Measurements from ENCODE around the gene TIE1. TPM values are rescaled to one million over a fixed set of nuclear protein-coding genes. Genes with fewer than 3 reads are reported as not detected.

The TIE1 gene
- total and polyA plus RNA-seq, 2 donors (not counting 3 experiments of a cell fraction or from before 2014, with no cell fraction given), result 531 to 620 TPM

DNA sequence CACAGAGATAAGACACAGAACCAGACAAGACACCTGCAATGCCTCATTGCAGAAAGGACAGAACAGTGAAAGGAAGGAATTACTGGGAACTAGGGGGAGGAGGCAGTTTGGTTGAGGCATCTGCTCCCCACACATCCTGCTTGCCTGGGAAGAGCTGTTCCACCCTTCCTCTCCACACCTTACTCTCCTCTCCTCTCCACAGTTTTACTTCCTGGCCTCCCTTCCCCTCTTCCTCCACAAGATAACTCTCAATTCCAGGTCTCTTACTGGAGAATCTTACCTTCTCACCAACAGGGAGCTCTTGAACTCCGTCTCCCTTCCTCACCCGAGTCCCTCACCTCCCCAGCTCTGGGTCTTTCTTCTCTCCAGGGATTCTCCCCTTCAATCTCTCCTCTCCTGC is 64.9 kb downstream of the TIE1 start:
- H3K36me3 ChIP-seq (ENCODE audit: control insufficient read depth in 2 of 2, extremely low read depth in 1 of 2, insufficient read depth in 2 of 2, low read length in 2 of 2), result peaks cover 13 to 21% of the 10 kb centered on the region in 2 experiments
- no peak overlapping the region for H3K9ac ChIP-seq (replicated peaks; ENCODE audit: extremely low read depth, insufficient read depth, low read length)
- peak overlapping the region; percentile 1 for H3K4me2 ChIP-seq (ENCODE audit: insufficient read depth, low read length)
- no peaks in the 10 kb centered on the region for H4K20me1 ChIP-seq (replicated peaks; ENCODE audit: control insufficient read depth, extremely low read depth, insufficient read depth, low read length)
- peaks cover 62% of the 10 kb centered on the region for H3K79me2 ChIP-seq (ENCODE audit: control insufficient read depth, insufficient read depth, low read length)
- no TSS peak for BruUV-seq (replicated peaks)
- FAIRE-seq (no peak), DNase-seq (ENCODE audit: low read depth, low spot score) (no peak)
- H3K27ac ChIP-seq (ENCODE audit: insufficient read depth, low read depth, low read length), result no peak overlapping the region
- H3K4me3 ChIP-seq (replicated peaks in 1 of 3; ENCODE audit: insufficient read depth in 1 of 3, low read depth in 1 of 3, low read length in 3 of 3), result no peak overlapping the region
- ChIA-PET POLR2A (no interaction called here), CTCF (interaction anchor here (1.1 kb wide), 1 partner anchor 48 kb away, joined by 8 read pairs; no protein-coding TSS in a partner anchor)
- intact Hi-C loops (cut with micrococcal nuclease) (loop anchor here (5.0 kb wide), 1 partner anchor 138 kb away; no protein-coding TSS in a partner anchor), dilution Hi-C loops (cut with MboI; ENCODE audit: extremely low pct_ligation_motif_present, low sequenced_read_pairs) (no loop called here)
- no peak for TF ChIP-seq POLR2AphosphoS5 (IDR thresholded peaks at IDR 0.05; ENCODE audit: insufficient read depth, low read depth, low read length)
- peak; percentile 61 for TF ChIP-seq POLR2A (IDR thresholded peaks at IDR 0.05; ENCODE audit: low read depth, low read length)
- no peaks in the 10 kb centered on the region for H3K27me3 ChIP-seq (ENCODE audit: control insufficient read depth in 2 of 2, insufficient read depth in 2 of 2, low read length in 2 of 2)
- peaks cover 33% of the 10 kb centered on the region for H3K4me1 ChIP-seq (ENCODE audit: control insufficient read depth, extremely low read depth, insufficient read depth, low read length)
- H2AFZ ChIP-seq (ENCODE audit: low read depth, low read length), result no peak overlapping the region
- no peaks in the 10 kb centered on the region for H3K9me3 ChIP-seq (replicated peaks; ENCODE audit: control insufficient read depth, insufficient read depth, low read length)
- no peaks in the 10 kb centered on the region for H3K9me1 ChIP-seq (replicated peaks; ENCODE audit: control insufficient read depth, extremely low read depth, insufficient read depth, low read length)

- TF ChIP-seq GATA2 (IDR thresholded peaks at IDR 0.05; ENCODE audit: insufficient read depth, insufficient read length, low read depth, low read length), result no peak
- no peak for TF ChIP-seq JUN (IDR thresholded peaks at IDR 0.05; ENCODE audit: borderline replicate concordance, insufficient read depth, insufficient read length, low read depth)
- TF ChIP-seq EZH2 (IDR thresholded peaks at IDR 0.05; ENCODE audit: borderline replicate concordance, low read depth, low read length, severe bottlenecking), result no peak
- TF ChIP-seq, protein P1, sequence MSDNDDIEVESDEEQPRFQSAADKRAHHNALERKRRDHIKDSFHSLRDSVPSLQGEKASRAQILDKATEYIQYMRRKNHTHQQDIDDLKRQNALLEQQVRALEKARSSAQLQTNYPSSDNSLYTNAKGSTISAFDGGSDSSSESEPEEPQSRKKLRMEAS (IDR thresholded peaks at IDR 0.05; ENCODE audit: insufficient read depth, insufficient read length), result no peak
- TF ChIP-seq, protein P2, sequence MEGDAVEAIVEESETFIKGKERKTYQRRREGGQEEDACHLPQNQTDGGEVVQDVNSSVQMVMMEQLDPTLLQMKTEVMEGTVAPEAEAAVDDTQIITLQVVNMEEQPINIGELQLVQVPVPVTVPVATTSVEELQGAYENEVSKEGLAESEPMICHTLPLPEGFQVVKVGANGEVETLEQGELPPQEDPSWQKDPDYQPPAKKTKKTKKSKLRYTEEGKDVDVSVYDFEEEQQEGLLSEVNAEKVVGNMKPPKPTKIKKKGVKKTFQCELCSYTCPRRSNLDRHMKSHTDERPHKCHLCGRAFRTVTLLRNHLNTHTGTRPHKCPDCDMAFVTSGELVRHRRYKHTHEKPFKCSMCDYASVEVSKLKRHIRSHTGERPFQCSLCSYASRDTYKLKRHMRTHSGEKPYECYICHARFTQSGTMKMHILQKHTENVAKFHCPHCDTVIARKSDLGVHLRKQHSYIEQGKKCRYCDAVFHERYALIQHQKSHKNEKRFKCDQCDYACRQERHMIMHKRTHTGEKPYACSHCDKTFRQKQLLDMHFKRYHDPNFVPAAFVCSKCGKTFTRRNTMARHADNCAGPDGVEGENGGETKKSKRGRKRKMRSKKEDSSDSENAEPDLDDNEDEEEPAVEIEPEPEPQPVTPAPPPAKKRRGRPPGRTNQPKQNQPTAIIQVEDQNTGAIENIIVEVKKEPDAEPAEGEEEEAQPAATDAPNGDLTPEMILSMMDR (IDR thresholded peaks at IDR 0.05; ENCODE audit: extremely low read depth in 1 of 2, insufficient read depth in 1 of 2, low read depth in 1 of 2, low read length in 2 of 2), result no peak
- no peak for TF ChIP-seq POLR2A (IDR thresholded peaks at IDR 0.05; ENCODE audit: low read depth, low read length)
- TF ChIP-seq MYC (IDR thresholded peaks at IDR 0.05; ENCODE audit: low read depth, low read length), result no peak
- no peak for TF ChIP-seq POLR2AphosphoS5 (IDR thresholded peaks at IDR 0.05; ENCODE audit: insufficient read depth, low read depth, low read length)
- no peak for TF ChIP-seq FOS (IDR thresholded peaks at IDR 0.05; ENCODE audit: borderline replicate concordance, insufficient read depth, low read length)
- DNase-seq (ENCODE audit: low read depth, low spot score), result no peak
- Histone ChIP-seq H3K4me3 (replicated peaks in 1 of 3; ENCODE audit: insufficient read depth in 1 of 3, low read depth in 1 of 3, low read length in 3 of 3) (no peak overlapping the region), H3K79me2 (ENCODE audit: control insufficient read depth, insufficient read depth, low read length) (peaks cover 57% of the 10 kb centered on the region), H3K36me3 (ENCODE audit: control insufficient read depth in 2 of 2, extremely low read depth in 1 of 2, insufficient read depth in 2 of 2, low read length in 2 of 2) (peaks cover 13 to 19% of the 10 kb centered on the region in 2 experiments), H3K27ac (ENCODE audit: insufficient read depth, low read depth, low read length) (no peak overlapping the region), H3K9ac (replicated peaks; ENCODE audit: extremely low read depth, insufficient read depth, low read length) (no peak overlapping the region), H3K9me1 (replicated peaks; ENCODE audit: control insufficient read depth, extremely low read depth, insufficient read depth, low read length) (no peaks in the 10 kb centered on the region), H3K9me3 (replicated peaks; ENCODE audit: control insufficient read depth, insufficient read depth, low read length) (no peaks in the 10 kb centered on the region), H3K4me2 (ENCODE audit: insufficient read depth, low read length) (peak overlapping the region; percentile 61), H4K20me1 (replicated peaks; ENCODE audit: control insufficient read depth, extremely low read depth, insufficient read depth, low read length) (no peaks in the 10 kb centered on the region), H3K27me3 (ENCODE audit: control insufficient read depth in 2 of 2, insufficient read depth in 2 of 2, low read length in 2 of 2) (no peaks in the 10 kb centered on the region), H2AFZ (ENCODE audit: low read depth, low read length) (no peak overlapping the region), H3K4me1 (ENCODE audit: control insufficient read depth, extremely low read depth, insufficient read depth, low read length) (peaks cover 28% of the 10 kb centered on the region)
- no TSS peak for BruUV-seq (replicated peaks)
- ChIA-PET POLR2A (no interaction called here), CTCF (interaction anchor here (1.1 kb wide), 1 partner anchor 48 kb away, joined by 8 read pairs; no protein-coding TSS in a partner anchor)
- dilution Hi-C loops (cut with MboI; ENCODE audit: extremely low pct_ligation_motif_present, low sequenced_read_pairs) (no loop called here), intact Hi-C loops (cut with micrococcal nuclease) (loop anchor here (5.0 kb wide), 1 partner anchor 139 kb away; no protein-coding TSS in a partner anchor)
- no peak for FAIRE-seq
Observed at GRCh38 chr1:43366179-43366578, 65.4 kb downstream of the TIE1 start.
